GM23338 (cell line): ENCODE data around the gene SLC5A5. TPM values are rescaled to one million over a fixed set of nuclear protein-coding genes. Genes with fewer than 3 reads are reported as not detected.

Experiments
- ATAC-seq: fragments of 200-7000 bp; cut with Tn5 transposase; 3 replicates; pipeline ENCODE4 v1.9.1; 2020
- DNase-seq: peaks from one replicate; pipeline ENCODE4 v3.0.0-alpha.2; 2015; ENCODE audit warnings: low spot score
- H2AFZ ChIP-seq: fragments of 200-600 bp; sonication (generic); 2 replicates; pipeline ENCODE4 v1.8.0; 2016; ENCODE audit warnings: antibody characterized with exemption, mild to moderate bottlenecking, moderate library complexity
- H3F3A ChIP-seq: fragments of 200-600 bp; sonication (generic); replicated peaks from 2 replicates; pipeline ENCODE4 v1.8.0; 2017; ENCODE audit warnings: antibody characterized with exemption, mixed run types, low read depth
- H3K27ac ChIP-seq: fragments of 200-600 bp; sonication (generic); 2 replicates; pipeline ENCODE4 v1.6.1; 2016; ENCODE audit warnings: low read depth
- H3K27me3 ChIP-seq: fragments of 200-600 bp; sonication (generic); 2 replicates; pipeline ENCODE4 v1.8.0; 2016; ENCODE audit warnings: mild to moderate bottlenecking, mixed run types, moderate library complexity; ENCODE audit not compliant: insufficient read depth
- H3K36me3 ChIP-seq: fragments of 200-600 bp; sonication (generic); 2 replicates; pipeline ENCODE4 v1.8.0; 2016; ENCODE audit warnings: mild to moderate bottlenecking; ENCODE audit not compliant: insufficient read depth
- H3K4me1 ChIP-seq: fragments of 200-600 bp; sonication (generic); 2 replicates; pipeline ENCODE4 v1.8.0; 2016; ENCODE audit warnings: mild to moderate bottlenecking, moderate library complexity; ENCODE audit not compliant: insufficient read depth
- H3K4me2 ChIP-seq: fragments of 200-600 bp; sonication (generic); 2 replicates; pipeline ENCODE4 v1.7.1; 2017; ENCODE audit warnings: mixed run types
- H3K4me3 ChIP-seq: fragments of 200-600 bp; sonication (generic); 2 replicates; pipeline ENCODE4 v1.6.1; 2016; ENCODE audit warnings: mixed run types
- H3K79me2 ChIP-seq: fragments of 200-600 bp; sonication (generic); replicated peaks from 2 replicates; pipeline ENCODE4 v1.8.0; 2017; ENCODE audit warnings: mild to moderate bottlenecking; ENCODE audit not compliant: insufficient read depth
- H3K9me2 ChIP-seq: fragments of 200-600 bp; sonication (generic); 2 replicates; pipeline ENCODE4 v1.8.0; 2017; ENCODE audit not compliant: insufficient read depth
- H4K20me1 ChIP-seq: fragments of 200-600 bp; sonication (generic); replicated peaks from 2 replicates; pipeline ENCODE4 v1.8.0; 2017; ENCODE audit warnings: mild to moderate bottlenecking; ENCODE audit not compliant: insufficient read depth
- H3K27ac Mint-ChIP-seq: 2 replicates; pipeline ENCODE4 v1.8.0; 2020; ENCODE audit warnings: inconsistent platforms, mild to moderate bottlenecking, moderate library complexity, mixed read lengths
- H3K27me3 Mint-ChIP-seq: 3 replicates; pipeline ENCODE4 v1.8.0; 2022; ENCODE audit warnings: low read depth, mild to moderate bottlenecking, moderate library complexity, mixed read lengths, inconsistent platforms; ENCODE audit not compliant: insufficient read depth, poor library complexity
- H3K36me3 Mint-ChIP-seq: 3 replicates; pipeline ENCODE4 v1.8.0; 2021; ENCODE audit warnings: low read depth, mild to moderate bottlenecking, inconsistent platforms, moderate library complexity, mixed read lengths
- H3K4me1 Mint-ChIP-seq: 3 replicates; pipeline ENCODE4 v1.8.0; 2020; ENCODE audit warnings: mild to moderate bottlenecking, inconsistent platforms, mixed read lengths
- H3K4me3 Mint-ChIP-seq: 3 replicates; pipeline ENCODE4 v1.8.0; 2021; ENCODE audit warnings: moderate library complexity, mild to moderate bottlenecking, inconsistent platforms, mixed read lengths
- H3K9me3 Mint-ChIP-seq: 3 replicates; pipeline ENCODE4 v1.8.0; 2020; ENCODE audit warnings: moderate library complexity, mild to moderate bottlenecking, inconsistent platforms, mixed read lengths
- EZH2 ChIP-seq: fragments of 200-600 bp; sonication (generic); IDR thresholded peaks from one replicate; pipeline ENCODE4 v1.8.0; 2017; ENCODE audit warnings: antibody characterized with exemption, mild to moderate bottlenecking, low read depth; ENCODE audit not compliant: unreplicated experiment
- EZH2phosphoT487 ChIP-seq: fragments of 200-600 bp; sonication (generic); IDR thresholded peaks from one replicate; pipeline ENCODE4 v1.8.1; 2018; ENCODE audit warnings: antibody characterized with exemption; ENCODE audit not compliant: unreplicated experiment
- JUNB ChIP-seq: IDR thresholded peaks from one replicate; pipeline ENCODE4 v1.6.1; 2016; ENCODE audit warnings: antibody characterized with exemption; ENCODE audit not compliant: unreplicated experiment
- POLR2AphosphoS5 ChIP-seq: IDR thresholded peaks from 2 replicates; pipeline ENCODE4 v1.6.1; 2016; ENCODE audit warnings: antibody characterized with exemption, low read depth
- ZNF114 ChIP-seq: fragments of 250-450 bp; sonication (Bioruptor Pico); IDR thresholded peaks from 2 replicates; pipeline ENCODE4 v1.5.0; 2020; ENCODE audit warnings: mild to moderate bottlenecking, moderate library complexity
- polyA plus RNA-seq: library from polyadenylated mRNA; unstranded; fragments of >200 nt; fragmentation: Nextera tagmentation; extraction: Ambion mirVana; gene quantifications from 2 replicates; pipeline ENCODE4 v1.2.1, GENCODE V29; 2016
- total RNA-seq: library from RNA; depleted of rRNA; stranded (reverse); fragments of >200 nt; shearing (Covaris generic); gene quantifications from 2 replicates; pipeline ENCODE4 v1.2.3, GENCODE V29; 2014
- TF ChIP-seq, protein P1 (sequence below): fragments of 250-450 bp; sonication (Bioruptor Pico); IDR thresholded peaks from 2 replicates; pipeline ENCODE4 v1.5.0; 2020; ENCODE audit warnings: mild to moderate bottlenecking, moderate library complexity
- TF ChIP-seq, protein P2 (sequence below): IDR thresholded peaks from 2 replicates; pipeline ENCODE4 v1.6.1; 2016; ENCODE audit warnings: antibody characterized with exemption

Gene SLC5A5
- total and polyA plus RNA-seq, 2 experiments from 2014 or later: 1.0 to 2.1 TPM

DNA sequence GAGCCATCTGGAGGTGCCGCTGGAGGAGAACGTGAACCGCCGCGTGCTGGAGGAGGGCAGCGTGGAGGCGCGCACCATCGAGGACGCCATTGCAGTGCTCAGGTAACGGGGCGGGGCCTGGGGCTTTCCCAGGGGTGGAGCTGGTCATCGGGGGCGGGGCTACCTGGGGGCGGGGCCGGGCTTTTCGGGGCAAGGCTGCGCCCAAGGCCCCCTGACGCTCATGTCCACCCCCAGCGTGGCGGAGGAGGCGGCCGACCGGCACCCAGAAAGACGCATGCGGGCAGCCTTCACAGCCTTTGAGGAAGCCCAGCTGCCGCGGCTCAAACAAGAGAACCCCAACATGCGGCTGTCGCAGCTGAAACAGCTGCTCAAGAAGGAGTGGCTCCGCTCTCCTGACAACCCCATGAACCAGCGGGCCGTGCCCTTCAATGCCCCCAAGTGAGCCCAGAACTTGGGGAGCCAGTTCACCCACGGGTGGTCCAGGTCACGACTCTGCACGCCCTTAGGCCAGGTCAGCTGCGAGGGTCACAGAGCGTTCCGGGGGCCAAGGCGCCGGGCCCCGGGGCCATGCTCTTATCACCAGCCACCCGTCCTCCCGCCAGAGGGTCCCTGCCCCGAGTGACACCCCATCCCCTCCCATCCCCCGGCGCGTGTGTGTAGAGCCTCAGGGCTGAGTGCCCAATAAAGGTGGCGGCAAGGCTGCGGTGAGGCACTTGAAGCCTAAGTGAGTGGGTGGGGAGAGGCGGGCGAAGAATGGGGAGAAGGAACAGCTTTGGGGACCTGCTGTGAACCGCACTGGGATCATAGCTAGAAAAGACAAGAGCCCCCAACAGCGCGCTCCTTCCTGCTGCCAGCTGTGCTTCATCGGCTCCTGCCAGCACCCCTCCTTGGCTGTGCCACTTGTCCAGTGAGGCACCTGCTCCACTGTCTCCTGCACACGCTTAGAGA lies 71.8 kb downstream of the SLC5A5 start (continued):
- TF ChIP-seq, protein P1, sequence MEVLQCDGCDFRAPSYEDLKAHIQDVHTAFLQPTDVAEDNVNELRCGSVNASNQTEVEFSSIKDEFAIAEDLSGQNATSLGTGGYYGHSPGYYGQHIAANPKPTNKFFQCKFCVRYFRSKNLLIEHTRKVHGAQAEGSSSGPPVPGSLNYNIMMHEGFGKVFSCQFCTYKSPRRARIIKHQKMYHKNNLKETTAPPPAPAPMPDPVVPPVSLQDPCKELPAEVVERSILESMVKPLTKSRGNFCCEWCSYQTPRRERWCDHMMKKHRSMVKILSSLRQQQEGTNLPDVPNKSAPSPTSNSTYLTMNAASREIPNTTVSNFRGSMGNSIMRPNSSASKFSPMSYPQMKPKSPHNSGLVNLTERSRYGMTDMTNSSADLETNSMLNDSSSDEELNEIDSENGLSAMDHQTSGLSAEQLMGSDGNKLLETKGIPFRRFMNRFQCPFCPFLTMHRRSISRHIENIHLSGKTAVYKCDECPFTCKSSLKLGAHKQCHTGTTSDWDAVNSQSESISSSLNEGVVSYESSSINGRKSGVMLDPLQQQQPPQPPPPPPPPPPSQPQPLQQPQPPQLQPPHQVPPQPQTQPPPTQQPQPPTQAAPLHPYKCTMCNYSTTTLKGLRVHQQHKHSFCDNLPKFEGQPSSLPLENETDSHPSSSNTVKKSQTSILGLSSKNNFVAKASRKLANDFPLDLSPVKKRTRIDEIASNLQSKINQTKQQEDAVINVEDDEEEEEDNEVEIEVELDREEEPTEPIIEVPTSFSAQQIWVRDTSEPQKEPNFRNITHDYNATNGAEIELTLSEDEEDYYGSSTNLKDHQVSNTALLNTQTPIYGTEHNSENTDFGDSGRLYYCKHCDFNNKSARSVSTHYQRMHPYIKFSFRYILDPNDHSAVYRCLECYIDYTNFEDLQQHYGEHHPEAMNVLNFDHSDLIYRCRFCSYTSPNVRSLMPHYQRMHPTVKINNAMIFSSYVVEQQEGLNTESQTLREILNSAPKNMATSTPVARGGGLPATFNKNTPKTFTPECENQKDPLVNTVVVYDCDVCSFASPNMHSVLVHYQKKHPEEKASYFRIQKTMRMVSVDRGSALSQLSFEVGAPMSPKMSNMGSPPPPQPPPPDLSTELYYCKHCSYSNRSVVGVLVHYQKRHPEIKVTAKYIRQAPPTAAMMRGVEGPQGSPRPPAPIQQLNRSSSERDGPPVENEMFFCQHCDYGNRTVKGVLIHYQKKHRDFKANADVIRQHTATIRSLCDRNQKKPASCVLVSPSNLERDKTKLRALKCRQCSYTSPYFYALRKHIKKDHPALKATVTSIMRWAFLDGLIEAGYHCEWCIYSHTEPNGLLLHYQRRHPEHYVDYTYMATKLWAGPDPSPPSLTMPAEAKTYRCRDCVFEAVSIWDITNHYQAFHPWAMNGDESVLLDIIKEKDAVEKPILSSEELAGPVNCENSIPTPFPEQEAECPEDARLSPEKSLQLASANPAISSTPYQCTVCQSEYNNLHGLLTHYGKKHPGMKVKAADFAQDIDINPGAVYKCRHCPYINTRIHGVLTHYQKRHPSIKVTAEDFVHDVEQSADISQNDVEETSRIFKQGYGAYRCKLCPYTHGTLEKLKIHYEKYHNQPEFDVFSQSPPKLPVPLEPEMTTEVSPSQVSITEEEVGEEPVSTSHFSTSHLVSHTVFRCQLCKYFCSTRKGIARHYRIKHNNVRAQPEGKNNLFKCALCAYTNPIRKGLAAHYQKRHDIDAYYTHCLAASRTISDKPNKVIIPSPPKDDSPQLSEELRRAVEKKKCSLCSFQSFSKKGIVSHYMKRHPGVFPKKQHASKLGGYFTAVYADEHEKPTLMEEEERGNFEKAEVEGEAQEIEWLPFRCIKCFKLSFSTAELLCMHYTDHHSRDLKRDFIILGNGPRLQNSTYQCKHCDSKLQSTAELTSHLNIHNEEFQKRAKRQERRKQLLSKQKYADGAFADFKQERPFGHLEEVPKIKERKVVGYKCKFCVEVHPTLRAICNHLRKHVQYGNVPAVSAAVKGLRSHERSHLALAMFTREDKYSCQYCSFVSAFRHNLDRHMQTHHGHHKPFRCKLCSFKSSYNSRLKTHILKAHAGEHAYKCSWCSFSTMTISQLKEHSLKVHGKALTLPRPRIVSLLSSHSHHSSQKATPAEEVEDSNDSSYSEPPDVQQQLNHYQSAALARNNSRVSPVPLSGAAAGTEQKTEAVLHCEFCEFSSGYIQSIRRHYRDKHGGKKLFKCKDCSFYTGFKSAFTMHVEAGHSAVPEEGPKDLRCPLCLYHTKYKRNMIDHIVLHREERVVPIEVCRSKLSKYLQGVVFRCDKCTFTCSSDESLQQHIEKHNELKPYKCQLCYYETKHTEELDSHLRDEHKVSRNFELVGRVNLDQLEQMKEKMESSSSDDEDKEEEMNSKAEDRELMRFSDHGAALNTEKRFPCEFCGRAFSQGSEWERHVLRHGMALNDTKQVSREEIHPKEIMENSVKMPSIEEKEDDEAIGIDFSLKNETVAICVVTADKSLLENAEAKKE (CRISPR knock-in tag): no peak

DNA sequence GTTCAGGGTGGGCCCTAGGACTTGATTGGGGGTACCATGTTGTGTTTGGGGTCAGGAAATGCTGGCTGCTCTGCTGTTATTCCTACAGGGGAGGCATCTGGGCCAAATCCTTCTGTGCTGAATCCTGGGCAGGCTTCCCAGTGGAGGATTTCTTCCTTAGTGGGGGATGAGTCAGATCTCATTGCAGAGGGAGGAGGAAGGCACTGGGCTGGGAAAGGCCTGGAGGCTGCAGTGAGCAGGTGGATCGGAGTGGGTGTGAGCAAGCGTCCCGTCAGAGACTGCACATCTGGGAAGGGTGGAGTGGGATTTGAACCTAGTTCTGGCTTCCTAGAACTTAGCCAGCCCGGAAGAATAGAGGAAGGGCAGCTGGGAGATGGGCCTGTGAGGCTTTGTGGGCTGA lies 72.6 kb downstream of the SLC5A5 start:
- Histone ChIP-seq H3F3A (peaks cover 5% of the 10 kb centered on the region), H3K27ac (no peak overlapping the region), H2AFZ (no peak overlapping the region), H3K4me2 (no peak overlapping the region), H3K27me3 (peaks cover 7% of the 10 kb centered on the region), H4K20me1 (0 out of 2 replicates have a peak, but pooled peaks cover 3% of the 10 kb centered on the region), H3K4me3 (no peak overlapping the region), H3K9me2 (no peaks in the 10 kb centered on the region), H3K79me2 (no peaks in the 10 kb centered on the region), H3K4me1 (peaks cover 13% of the 10 kb centered on the region; the same call in 1 of the 2 replicates), H3K36me3 (no peaks in the 10 kb centered on the region)
- ATAC-seq (no peak), DNase-seq (no peak)
- H3K27ac Mint-ChIP-seq: no peak overlapping the region
- peaks cover 9% of the 10 kb centered on the region for H3K36me3 Mint-ChIP-seq
- H3K9me3 Mint-ChIP-seq: no peaks in the 10 kb centered on the region
- peaks cover 20% of the 10 kb centered on the region for H3K4me1 Mint-ChIP-seq
- peak overlapping the region; percentile 26; the same call in 1 of the 3 replicates for H3K4me3 Mint-ChIP-seq
- H3K27me3 Mint-ChIP-seq: peaks cover 31% of the 10 kb centered on the region
- TF ChIP-seq POLR2AphosphoS5 (no peak), EZH2 (no peak), ZNF114 (no peak), EZH2phosphoT487 (no peak), JUNB (no peak)
- TF ChIP-seq, protein P2, sequence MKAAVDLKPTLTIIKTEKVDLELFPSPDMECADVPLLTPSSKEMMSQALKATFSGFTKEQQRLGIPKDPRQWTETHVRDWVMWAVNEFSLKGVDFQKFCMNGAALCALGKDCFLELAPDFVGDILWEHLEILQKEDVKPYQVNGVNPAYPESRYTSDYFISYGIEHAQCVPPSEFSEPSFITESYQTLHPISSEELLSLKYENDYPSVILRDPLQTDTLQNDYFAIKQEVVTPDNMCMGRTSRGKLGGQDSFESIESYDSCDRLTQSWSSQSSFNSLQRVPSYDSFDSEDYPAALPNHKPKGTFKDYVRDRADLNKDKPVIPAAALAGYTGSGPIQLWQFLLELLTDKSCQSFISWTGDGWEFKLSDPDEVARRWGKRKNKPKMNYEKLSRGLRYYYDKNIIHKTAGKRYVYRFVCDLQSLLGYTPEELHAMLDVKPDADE: no peak
- TF ChIP-seq, protein P1 (CRISPR knock-in tag): no peak
